Suprapubic skin (tissue), 4 donors: Measurements from ENCODE around the gene NAA38.

Experiments used
- CTCF ChIP-seq, 2 donors: fragments of 200-600 bp in 1 of 2; fragments of 450-650 bp in 1 of 2; sonication (generic) in 1 of 2; IDR thresholded peaks; one replicate each; pipeline ENCODE4 v1.5.1; 2016 to 2019; ENCODE audit warnings: antibody characterized with exemption in 2 of 2, mild to moderate bottlenecking in 1 of 2, moderate library complexity in 1 of 2
- POLR2A ChIP-seq, 2 donors: fragments of 450-650 bp; IDR thresholded peaks; one replicate each; pipeline ENCODE4 v1.6.1; 2017; ENCODE audit warnings: antibody characterized with exemption in 2 of 2, mild to moderate bottlenecking in 2 of 2, moderate library complexity in 2 of 2
- POLR2AphosphoS5 ChIP-seq, 3 donors: sonication (generic); formaldehyde crosslinking; IDR thresholded peaks; one replicate each; pipeline ENCODE4 v1.6.1; 2017; ENCODE audit warnings: antibody characterized with exemption in 3 of 3

- no peak for TF ChIP-seq POLR2AphosphoS5 (IDR thresholded peaks at IDR 0.05)
- TF ChIP-seq CTCF (IDR thresholded peaks at IDR 0.05) = no peak
- TF ChIP-seq POLR2A (IDR thresholded peaks at IDR 0.05) = no peak
Measured at GRCh38 chr17:7848131-7848579, 9.2 kb downstream of the NAA38 start.
